LNCaP clone FGC (cell line): ENCODE measurements around the gene TRIAP1.

Source experiments
- DNase-seq: peaks from one replicate; pipeline ENCODE4 v3.0.0-alpha.2; 2011; ENCODE audit warnings: low read depth
- H3K4me3 ChIP-seq: 2 replicates; pipeline ENCODE4 v1.5.1; 2011; ENCODE audit warnings: mild to moderate bottlenecking, low read depth, low read length, control low read depth
- CTCF ChIP-seq: IDR thresholded peaks from 2 replicates; pipeline ENCODE4 v1.5.1; 2012; ENCODE audit warnings: mild to moderate bottlenecking; ENCODE audit not compliant: control insufficient read depth, insufficient read depth; ENCODE audit errors: extremely low read depth

The TRIAP1 gene

DNA sequence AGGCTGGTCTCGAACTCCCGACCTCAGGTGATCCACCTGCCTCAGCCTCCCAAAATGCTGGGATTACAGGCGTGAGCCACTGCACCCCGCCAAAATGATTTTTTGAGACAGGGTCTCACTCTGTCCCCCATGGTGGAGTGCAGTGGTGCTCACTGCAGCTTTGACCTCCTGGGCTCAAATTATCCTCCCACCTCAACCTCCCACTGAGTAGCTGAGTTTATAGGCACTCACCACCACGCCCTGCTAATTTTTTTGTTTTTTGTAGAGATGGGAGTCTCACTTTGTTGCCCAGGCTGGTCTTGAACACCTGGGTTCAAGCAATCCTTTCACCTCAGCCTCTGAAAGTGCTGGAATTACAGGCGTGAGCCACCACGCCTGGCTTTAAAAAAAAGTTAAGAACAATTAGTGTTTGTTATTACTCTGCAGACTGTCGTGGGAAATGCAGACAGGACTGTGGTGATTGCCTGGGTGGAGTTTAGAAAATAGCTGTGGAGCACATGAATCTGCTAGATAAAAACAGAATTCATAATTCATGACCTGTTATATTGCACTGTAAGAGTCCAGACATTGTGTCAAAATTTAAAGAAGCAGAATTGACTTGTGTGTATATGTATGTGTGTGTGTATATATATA is 17.5 kb downstream of the TRIAP1 start:
- no peak for TF ChIP-seq CTCF
- no peak overlapping the region for H3K4me3 ChIP-seq
- DNase-seq: no peak

- DNase-seq: no peak
- no peak overlapping the region for H3K4me3 ChIP-seq
- no peak for TF ChIP-seq CTCF
Observed at GRCh38 chr12:120425797-120426196, 20.4 kb downstream of the TRIAP1 start.

DNA sequence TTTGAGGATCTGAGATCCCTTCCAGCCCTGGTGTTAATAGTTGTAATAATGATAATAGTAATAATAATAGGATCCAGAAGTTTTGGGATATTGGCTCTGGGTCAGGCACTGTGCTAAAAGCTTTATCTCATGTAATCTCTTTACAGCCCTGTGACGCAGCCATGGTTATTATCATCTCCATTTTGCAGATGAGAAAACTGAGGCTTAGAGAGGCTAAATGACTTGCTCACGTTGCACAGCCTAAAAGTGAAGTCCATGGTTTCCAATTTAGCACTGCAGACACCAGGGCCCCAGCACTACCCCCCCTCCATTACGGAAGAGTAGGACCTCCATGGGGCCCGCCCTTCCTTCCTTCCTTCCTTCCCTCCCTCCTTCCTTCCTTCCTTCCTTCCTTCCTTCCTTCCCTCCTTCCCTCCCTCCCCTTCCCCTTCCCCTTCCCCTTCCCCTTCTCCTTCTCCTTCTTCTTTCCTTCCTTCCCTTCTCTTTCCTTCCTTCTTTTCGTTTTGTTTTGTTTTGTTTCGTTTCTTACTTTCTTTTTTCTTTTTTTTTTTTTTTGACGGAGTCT is 23.2 kb downstream of the TRIAP1 start:
- H3K4me3 ChIP-seq: no peak overlapping the region
- TF ChIP-seq CTCF: no peak
- no peak for DNase-seq

GRCh38 chr12:120421701-120422100 is 24.5 kb downstream of the TRIAP1 start:
- DNase-seq: no peak
- TF ChIP-seq CTCF: no peak
- no peak overlapping the region for H3K4me3 ChIP-seq

GRCh38 chr12:120417917-120418580 is 28.1 kb downstream of the TRIAP1 start:
- TF ChIP-seq CTCF: no peak
- no peak overlapping the region for H3K4me3 ChIP-seq
- DNase-seq: no peak

DNA sequence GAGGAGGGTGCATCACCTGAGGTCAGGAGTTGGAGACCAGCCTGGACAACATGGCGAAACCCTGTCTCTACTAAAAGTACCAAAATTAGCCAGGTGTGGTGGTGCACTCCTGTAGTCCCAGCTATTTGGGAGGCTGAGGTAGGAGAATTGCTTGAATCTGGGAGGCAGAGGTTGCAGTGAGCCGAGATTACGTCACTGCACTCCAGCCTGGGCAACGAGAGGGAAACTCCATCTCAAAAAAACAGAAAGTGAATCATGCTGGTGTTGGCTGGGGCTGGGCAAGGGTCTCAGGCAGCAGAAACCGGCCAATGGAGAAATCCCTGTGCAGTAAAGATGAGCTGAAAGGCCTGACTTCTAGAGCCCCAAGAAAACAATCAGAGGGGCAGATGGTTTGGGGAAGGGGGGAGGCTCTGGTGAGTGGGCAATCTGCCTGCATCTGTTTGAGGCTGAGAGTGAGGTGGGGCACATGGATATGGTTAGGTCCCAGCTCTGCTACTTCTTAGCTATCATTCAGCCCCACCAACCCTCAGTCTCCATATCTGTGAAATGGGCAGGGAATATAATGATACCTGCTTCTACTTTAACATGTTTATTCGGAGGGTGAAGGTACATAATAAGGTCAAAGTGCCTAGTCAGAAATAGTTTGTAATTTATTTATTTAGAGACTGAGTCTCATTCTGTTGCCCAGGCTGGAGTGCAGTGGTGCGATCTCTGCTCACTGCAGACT is 29.5 kb downstream of the TRIAP1 start:
- DNase-seq: no peak
- TF ChIP-seq CTCF: no peak
- no peak overlapping the region for H3K4me3 ChIP-seq
